ENCODE results near the gene SEC62. TPM values are rescaled to one million over a fixed set of nuclear protein-coding genes. Genes with fewer than 3 reads are reported as not detected.

SEC62 gene
- total and polyA plus RNA-seq, 2 experiments from 2014 or later, result 23.6 to 306 TPM

DNA sequence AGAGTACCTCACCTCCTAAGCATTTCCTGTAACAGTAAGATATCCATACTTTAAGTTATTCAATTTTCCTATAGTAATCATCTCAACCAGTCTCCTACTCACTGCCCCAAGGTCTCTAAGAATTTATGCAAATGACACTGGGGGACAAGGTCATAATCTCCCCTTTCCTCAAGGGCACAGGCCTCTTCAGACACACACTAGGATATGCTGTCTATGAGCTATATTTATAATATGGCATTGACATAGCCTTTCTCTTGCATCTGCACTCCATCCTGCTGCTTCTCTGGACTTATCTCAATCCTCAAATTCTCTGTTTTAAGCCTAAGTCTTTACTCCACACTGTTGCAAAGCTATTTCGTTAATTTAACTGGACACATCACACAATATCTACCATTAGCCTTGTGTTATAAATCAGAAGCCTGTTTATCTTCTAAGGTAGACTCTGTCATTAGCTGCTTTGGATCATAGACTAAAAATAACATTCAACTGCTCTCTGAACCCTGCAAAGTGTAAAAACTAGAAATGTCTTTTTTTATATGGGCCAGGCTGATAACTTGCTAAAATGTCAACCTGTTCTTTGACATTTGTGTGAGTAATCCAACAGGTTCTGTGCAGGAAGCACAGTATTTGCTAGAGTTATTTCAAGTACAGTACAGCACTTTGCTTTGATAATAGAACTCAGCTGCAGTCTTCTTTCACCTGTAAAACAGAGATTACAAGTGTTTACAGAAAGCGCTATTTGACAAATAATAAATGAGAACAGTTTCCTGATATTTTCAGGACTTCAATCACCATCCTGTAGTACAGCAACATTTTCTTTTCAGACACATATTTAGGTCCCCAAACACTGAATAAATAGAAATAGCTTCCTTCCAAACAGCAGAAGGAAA, 17.8 kb upstream of the SEC62 start:
- Mint-ChIP-seq H3K4me1 (peaks cover 2% of the 10 kb centered on the region; the same call in 1 of the 3 replicates), H3K27me3 (ENCODE audit: insufficient read depth, low read depth, poor library complexity) (peaks cover 3% of the 10 kb centered on the region), H3K4me3 (no peak overlapping the region), H3K27ac (no peak overlapping the region), H3K9me3 (no peaks in the 10 kb centered on the region), H3K36me3 (ENCODE audit: low read depth) (no peaks in the 10 kb centered on the region)
- H3K4me1 ChIP-seq (ENCODE audit: insufficient read depth), result no peaks in the 10 kb centered on the region; the same call in 1 of the 2 replicates
- no peaks in the 10 kb centered on the region for H3K27me3 ChIP-seq (ENCODE audit: insufficient read depth)
- H3K36me3 ChIP-seq (ENCODE audit: insufficient read depth), result no peaks in the 10 kb centered on the region
- peak overlapping the region; percentile 33; the same call in 1 of the 2 replicates for H2AFZ ChIP-seq
- H3K4me3 ChIP-seq, result no peak overlapping the region
- no peak for ATAC-seq
- H3F3A ChIP-seq (replicated peaks; ENCODE audit: low read depth), result no peaks in the 10 kb centered on the region
- no peak for DNase-seq (ENCODE audit: low spot score)
- no peaks in the 10 kb centered on the region for H3K79me2 ChIP-seq (replicated peaks; ENCODE audit: insufficient read depth)
- no peak overlapping the region for H3K4me2 ChIP-seq
- TF ChIP-seq, protein P1, sequence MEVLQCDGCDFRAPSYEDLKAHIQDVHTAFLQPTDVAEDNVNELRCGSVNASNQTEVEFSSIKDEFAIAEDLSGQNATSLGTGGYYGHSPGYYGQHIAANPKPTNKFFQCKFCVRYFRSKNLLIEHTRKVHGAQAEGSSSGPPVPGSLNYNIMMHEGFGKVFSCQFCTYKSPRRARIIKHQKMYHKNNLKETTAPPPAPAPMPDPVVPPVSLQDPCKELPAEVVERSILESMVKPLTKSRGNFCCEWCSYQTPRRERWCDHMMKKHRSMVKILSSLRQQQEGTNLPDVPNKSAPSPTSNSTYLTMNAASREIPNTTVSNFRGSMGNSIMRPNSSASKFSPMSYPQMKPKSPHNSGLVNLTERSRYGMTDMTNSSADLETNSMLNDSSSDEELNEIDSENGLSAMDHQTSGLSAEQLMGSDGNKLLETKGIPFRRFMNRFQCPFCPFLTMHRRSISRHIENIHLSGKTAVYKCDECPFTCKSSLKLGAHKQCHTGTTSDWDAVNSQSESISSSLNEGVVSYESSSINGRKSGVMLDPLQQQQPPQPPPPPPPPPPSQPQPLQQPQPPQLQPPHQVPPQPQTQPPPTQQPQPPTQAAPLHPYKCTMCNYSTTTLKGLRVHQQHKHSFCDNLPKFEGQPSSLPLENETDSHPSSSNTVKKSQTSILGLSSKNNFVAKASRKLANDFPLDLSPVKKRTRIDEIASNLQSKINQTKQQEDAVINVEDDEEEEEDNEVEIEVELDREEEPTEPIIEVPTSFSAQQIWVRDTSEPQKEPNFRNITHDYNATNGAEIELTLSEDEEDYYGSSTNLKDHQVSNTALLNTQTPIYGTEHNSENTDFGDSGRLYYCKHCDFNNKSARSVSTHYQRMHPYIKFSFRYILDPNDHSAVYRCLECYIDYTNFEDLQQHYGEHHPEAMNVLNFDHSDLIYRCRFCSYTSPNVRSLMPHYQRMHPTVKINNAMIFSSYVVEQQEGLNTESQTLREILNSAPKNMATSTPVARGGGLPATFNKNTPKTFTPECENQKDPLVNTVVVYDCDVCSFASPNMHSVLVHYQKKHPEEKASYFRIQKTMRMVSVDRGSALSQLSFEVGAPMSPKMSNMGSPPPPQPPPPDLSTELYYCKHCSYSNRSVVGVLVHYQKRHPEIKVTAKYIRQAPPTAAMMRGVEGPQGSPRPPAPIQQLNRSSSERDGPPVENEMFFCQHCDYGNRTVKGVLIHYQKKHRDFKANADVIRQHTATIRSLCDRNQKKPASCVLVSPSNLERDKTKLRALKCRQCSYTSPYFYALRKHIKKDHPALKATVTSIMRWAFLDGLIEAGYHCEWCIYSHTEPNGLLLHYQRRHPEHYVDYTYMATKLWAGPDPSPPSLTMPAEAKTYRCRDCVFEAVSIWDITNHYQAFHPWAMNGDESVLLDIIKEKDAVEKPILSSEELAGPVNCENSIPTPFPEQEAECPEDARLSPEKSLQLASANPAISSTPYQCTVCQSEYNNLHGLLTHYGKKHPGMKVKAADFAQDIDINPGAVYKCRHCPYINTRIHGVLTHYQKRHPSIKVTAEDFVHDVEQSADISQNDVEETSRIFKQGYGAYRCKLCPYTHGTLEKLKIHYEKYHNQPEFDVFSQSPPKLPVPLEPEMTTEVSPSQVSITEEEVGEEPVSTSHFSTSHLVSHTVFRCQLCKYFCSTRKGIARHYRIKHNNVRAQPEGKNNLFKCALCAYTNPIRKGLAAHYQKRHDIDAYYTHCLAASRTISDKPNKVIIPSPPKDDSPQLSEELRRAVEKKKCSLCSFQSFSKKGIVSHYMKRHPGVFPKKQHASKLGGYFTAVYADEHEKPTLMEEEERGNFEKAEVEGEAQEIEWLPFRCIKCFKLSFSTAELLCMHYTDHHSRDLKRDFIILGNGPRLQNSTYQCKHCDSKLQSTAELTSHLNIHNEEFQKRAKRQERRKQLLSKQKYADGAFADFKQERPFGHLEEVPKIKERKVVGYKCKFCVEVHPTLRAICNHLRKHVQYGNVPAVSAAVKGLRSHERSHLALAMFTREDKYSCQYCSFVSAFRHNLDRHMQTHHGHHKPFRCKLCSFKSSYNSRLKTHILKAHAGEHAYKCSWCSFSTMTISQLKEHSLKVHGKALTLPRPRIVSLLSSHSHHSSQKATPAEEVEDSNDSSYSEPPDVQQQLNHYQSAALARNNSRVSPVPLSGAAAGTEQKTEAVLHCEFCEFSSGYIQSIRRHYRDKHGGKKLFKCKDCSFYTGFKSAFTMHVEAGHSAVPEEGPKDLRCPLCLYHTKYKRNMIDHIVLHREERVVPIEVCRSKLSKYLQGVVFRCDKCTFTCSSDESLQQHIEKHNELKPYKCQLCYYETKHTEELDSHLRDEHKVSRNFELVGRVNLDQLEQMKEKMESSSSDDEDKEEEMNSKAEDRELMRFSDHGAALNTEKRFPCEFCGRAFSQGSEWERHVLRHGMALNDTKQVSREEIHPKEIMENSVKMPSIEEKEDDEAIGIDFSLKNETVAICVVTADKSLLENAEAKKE (CRISPR knock-in tag; IDR thresholded peaks at IDR 0.05), result no peak
- TF ChIP-seq JUNB (IDR thresholded peaks at IDR 0.05; ENCODE audit: unreplicated experiment) (no peak), POLR2AphosphoS5 (IDR thresholded peaks at IDR 0.05; ENCODE audit: low read depth) (no peak), ZNF114 (CRISPR knock-in tag; IDR thresholded peaks at IDR 0.05) (no peak), CREB1 (CRISPR knock-in tag; IDR thresholded peaks at IDR 0.05; ENCODE audit: low read depth) (no peak), EZH2phosphoT487 (IDR thresholded peaks at IDR 0.05; ENCODE audit: unreplicated experiment) (no peak), NANOG (IDR thresholded peaks at IDR 0.05; ENCODE audit: borderline replicate concordance) (no peak), ZNF331 (CRISPR knock-in tag; IDR thresholded peaks at IDR 0.05; ENCODE audit: low read depth) (no peak), STAT1 (IDR thresholded peaks at IDR 0.05; ENCODE audit: unreplicated experiment) (no peak), EZH2 (IDR thresholded peaks at IDR 0.05; ENCODE audit: low read depth, unreplicated experiment) (no peak)
- TF ChIP-seq, protein P2, sequence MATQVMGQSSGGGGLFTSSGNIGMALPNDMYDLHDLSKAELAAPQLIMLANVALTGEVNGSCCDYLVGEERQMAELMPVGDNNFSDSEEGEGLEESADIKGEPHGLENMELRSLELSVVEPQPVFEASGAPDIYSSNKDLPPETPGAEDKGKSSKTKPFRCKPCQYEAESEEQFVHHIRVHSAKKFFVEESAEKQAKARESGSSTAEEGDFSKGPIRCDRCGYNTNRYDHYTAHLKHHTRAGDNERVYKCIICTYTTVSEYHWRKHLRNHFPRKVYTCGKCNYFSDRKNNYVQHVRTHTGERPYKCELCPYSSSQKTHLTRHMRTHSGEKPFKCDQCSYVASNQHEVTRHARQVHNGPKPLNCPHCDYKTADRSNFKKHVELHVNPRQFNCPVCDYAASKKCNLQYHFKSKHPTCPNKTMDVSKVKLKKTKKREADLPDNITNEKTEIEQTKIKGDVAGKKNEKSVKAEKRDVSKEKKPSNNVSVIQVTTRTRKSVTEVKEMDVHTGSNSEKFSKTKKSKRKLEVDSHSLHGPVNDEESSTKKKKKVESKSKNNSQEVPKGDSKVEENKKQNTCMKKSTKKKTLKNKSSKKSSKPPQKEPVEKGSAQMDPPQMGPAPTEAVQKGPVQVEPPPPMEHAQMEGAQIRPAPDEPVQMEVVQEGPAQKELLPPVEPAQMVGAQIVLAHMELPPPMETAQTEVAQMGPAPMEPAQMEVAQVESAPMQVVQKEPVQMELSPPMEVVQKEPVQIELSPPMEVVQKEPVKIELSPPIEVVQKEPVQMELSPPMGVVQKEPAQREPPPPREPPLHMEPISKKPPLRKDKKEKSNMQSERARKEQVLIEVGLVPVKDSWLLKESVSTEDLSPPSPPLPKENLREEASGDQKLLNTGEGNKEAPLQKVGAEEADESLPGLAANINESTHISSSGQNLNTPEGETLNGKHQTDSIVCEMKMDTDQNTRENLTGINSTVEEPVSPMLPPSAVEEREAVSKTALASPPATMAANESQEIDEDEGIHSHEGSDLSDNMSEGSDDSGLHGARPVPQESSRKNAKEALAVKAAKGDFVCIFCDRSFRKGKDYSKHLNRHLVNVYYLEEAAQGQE (IDR thresholded peaks at IDR 0.05; ENCODE audit: unreplicated experiment), result no peak
- TF ChIP-seq, protein P3, sequence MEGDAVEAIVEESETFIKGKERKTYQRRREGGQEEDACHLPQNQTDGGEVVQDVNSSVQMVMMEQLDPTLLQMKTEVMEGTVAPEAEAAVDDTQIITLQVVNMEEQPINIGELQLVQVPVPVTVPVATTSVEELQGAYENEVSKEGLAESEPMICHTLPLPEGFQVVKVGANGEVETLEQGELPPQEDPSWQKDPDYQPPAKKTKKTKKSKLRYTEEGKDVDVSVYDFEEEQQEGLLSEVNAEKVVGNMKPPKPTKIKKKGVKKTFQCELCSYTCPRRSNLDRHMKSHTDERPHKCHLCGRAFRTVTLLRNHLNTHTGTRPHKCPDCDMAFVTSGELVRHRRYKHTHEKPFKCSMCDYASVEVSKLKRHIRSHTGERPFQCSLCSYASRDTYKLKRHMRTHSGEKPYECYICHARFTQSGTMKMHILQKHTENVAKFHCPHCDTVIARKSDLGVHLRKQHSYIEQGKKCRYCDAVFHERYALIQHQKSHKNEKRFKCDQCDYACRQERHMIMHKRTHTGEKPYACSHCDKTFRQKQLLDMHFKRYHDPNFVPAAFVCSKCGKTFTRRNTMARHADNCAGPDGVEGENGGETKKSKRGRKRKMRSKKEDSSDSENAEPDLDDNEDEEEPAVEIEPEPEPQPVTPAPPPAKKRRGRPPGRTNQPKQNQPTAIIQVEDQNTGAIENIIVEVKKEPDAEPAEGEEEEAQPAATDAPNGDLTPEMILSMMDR (conservative IDR thresholded peaks at IDR 0.05; ENCODE audit: low read depth in 2 of 2), result no peak
- TF ChIP-seq, protein P4, sequence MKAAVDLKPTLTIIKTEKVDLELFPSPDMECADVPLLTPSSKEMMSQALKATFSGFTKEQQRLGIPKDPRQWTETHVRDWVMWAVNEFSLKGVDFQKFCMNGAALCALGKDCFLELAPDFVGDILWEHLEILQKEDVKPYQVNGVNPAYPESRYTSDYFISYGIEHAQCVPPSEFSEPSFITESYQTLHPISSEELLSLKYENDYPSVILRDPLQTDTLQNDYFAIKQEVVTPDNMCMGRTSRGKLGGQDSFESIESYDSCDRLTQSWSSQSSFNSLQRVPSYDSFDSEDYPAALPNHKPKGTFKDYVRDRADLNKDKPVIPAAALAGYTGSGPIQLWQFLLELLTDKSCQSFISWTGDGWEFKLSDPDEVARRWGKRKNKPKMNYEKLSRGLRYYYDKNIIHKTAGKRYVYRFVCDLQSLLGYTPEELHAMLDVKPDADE (IDR thresholded peaks at IDR 0.05), result no peak
- no peak overlapping the region for H3K27ac ChIP-seq (ENCODE audit: low read depth)
- H3K9me2 ChIP-seq (ENCODE audit: insufficient read depth), result no peaks in the 10 kb centered on the region
- H4K20me1 ChIP-seq (replicated peaks; ENCODE audit: insufficient read depth), result no peaks in the 10 kb centered on the region

Measured in GM23338 (cell line).